Measurements from ENCODE around the gene RREB1.

The RREB1 gene

GRCh38 chr6:7218406-7218988, 110.7 kb downstream of the RREB1 start:
- DNase-seq (ENCODE audit: low read depth in 2 of 2, low spot score in 1 of 2), result no peak

- DNase-seq (ENCODE audit: low read depth in 2 of 2, low spot score in 1 of 2), result no peak
Observed at GRCh38 chr6:7219310-7219709, 111.5 kb downstream of the RREB1 start.

- no peak for DNase-seq (ENCODE audit: low read depth in 2 of 2, low spot score in 1 of 2)
Observed at GRCh38 chr6:7222197-7222596, 114.4 kb downstream of the RREB1 start.

- DNase-seq (ENCODE audit: low read depth in 2 of 2, low spot score in 1 of 2), result no peak
Observed at GRCh38 chr6:7224731-7225130, 117.0 kb downstream of the RREB1 start.

- DNase-seq (ENCODE audit: low read depth in 2 of 2, low spot score in 1 of 2), result no peak
Observed at GRCh38 chr6:7228662-7229375, 121.1 kb downstream of the RREB1 start.

- no peak for DNase-seq (ENCODE audit: low read depth in 2 of 2, low spot score in 1 of 2)
Observed at GRCh38 chr6:7229376-7230326, 121.9 kb downstream of the RREB1 start.

- no peak for DNase-seq (ENCODE audit: low read depth in 2 of 2, low spot score in 1 of 2)
Observed at GRCh38 chr6:7230327-7230691, 122.5 kb downstream of the RREB1 start.

- DNase-seq (ENCODE audit: low read depth in 2 of 2, low spot score in 1 of 2), result no peak
Observed at GRCh38 chr6:7230956-7231713, 123.4 kb downstream of the RREB1 start.

- no peak for DNase-seq (ENCODE audit: low read depth in 2 of 2, low spot score in 1 of 2)
Observed at GRCh38 chr6:7232351-7232750, 124.6 kb downstream of the RREB1 start.

GRCh38 chr6:7234547-7234946, 126.8 kb downstream of the RREB1 start:
- DNase-seq (ENCODE audit: low read depth in 2 of 2, low spot score in 1 of 2), result no peak

GRCh38 chr6:7235712-7236305, 128.0 kb downstream of the RREB1 start:
- no peak for DNase-seq (ENCODE audit: low read depth in 2 of 2, low spot score in 1 of 2)

- DNase-seq (ENCODE audit: low read depth in 2 of 2, low spot score in 1 of 2), result no peak
Observed at GRCh38 chr6:7236306-7237209, 128.8 kb downstream of the RREB1 start.

- DNase-seq (ENCODE audit: low read depth in 2 of 2, low spot score in 1 of 2), result no peak
Observed at GRCh38 chr6:7237653-7238188, 130.0 kb downstream of the RREB1 start.

GRCh38 chr6:7238526-7238899, 130.8 kb downstream of the RREB1 start:
- DNase-seq (ENCODE audit: low read depth in 2 of 2, low spot score in 1 of 2), result no peak

- peak; percentile 34 to 43 for DNase-seq (ENCODE audit: low read depth in 2 of 2, low spot score in 1 of 2)
Observed at GRCh38 chr6:7238900-7239589, 131.3 kb downstream of the RREB1 start.

- DNase-seq (ENCODE audit: low read depth in 2 of 2, low spot score in 1 of 2), result no peak
Observed at GRCh38 chr6:7239590-7239948, 131.8 kb downstream of the RREB1 start.

GRCh38 chr6:7240351-7240750, 132.6 kb downstream of the RREB1 start:
- no peak for DNase-seq (ENCODE audit: low read depth in 2 of 2, low spot score in 1 of 2)

- DNase-seq (ENCODE audit: low read depth in 2 of 2, low spot score in 1 of 2), result no peak
Observed at GRCh38 chr6:7241160-7241559, 133.4 kb downstream of the RREB1 start.
